Measurements from ENCODE around the gene SH3GLB2. TPM values are rescaled to one million over a fixed set of nuclear protein-coding genes. Genes with fewer than 3 reads are reported as not detected.
A peak's percentile ranks its signal among the peaks of the same experiment; 100 is the strongest.

Gene SH3GLB2
- total and polyA plus RNA-seq, 4 donors = 5.0 to 26.9 (median 18.3) TPM

DNA sequence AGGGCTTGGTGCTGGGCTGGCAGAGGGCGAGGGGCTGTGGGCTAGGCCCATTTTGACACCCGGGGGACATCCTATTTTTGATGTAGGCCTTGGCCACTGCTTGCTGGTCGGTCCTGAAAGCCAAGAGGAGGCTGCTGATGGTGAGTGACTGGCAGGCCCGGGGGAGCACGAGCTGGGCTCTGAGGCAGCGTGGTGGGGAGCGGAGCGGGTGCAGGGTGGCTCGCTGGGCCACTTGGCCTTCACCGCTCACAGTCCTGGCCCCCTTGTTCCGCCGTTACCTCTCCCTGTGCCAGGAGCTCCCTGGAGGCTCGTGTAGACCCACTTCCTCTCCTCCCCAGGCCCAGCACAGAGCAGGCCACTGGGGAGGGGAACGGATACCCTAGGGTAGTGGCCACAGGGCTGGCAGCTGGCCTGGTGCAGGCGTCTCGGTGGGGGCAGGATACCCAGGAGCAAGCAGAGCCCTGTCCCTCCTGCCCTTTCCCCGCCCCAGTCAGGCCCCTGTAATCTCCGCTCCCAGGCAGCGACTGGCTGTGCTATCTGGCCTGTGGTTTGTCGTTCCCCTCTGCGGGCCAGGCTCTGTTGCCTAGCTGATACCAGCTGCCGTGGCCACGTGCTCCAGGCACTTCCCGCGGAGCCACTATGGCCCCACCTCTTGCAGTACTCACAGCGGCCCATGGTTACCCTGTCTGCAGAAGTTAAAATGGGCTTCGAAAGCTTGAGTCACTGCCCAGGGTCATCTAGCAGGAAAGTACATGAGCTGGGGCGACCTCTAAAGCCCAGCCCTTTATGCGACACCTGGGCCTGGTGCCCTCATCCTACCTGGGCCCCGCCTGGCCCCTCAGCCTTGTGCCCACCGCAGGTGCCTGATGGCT is 41.1 kb upstream of the SH3GLB2 start:
- 49% methylated on average over 31 of the region's 31 CpGs for WGBS
- peaks cover 22 to 53% (median 37%) of the 10 kb centered on the region in 4 donors for H3K4me1 ChIP-seq (ENCODE audit: control insufficient read depth in 4 of 4, insufficient read depth in 4 of 4, low read length in 3 of 4)
- H3K36me3 ChIP-seq (ENCODE audit: control insufficient read depth in 4 of 4, insufficient read depth in 3 of 4, low read depth in 1 of 4, low read length in 3 of 4) = peaks cover 0 to 6% (median 0%) of the 10 kb centered on the region in 4 donors
- H3K9me3 ChIP-seq (ENCODE audit: control insufficient read depth in 4 of 4, low read length in 3 of 4) = no peaks in the 10 kb centered on the region
- peak overlapping the region; percentile 1 to 33 for H3K9ac ChIP-seq (ENCODE audit: low read depth in 1 of 2, low read length in 2 of 2)
- no peak overlapping the region for H3K4me3 ChIP-seq (ENCODE audit: low read depth in 1 of 3, low read length in 3 of 3)
- no peaks in the 10 kb centered on the region for H3K27me3 ChIP-seq (ENCODE audit: control insufficient read depth in 4 of 4, insufficient read depth in 4 of 4, low read length in 3 of 4)
- DNase-seq (ENCODE audit: low spot score) = peak; percentile 88
- H3K27ac ChIP-seq (ENCODE audit: low read depth in 1 of 2, low read length in 2 of 2) = peak overlapping the region; percentile 88 to 90
- TF ChIP-seq FOXA1 (IDR thresholded peaks at IDR 0.05) = no peak
- TF ChIP-seq HNF4G (IDR thresholded peaks at IDR 0.05) = no peak
- peak in 1 of 2 donors; percentile 24 for TF ChIP-seq GABPA (IDR thresholded peaks at IDR 0.05 in 1 of 2, conservative IDR thresholded peaks at IDR 0.05 in 1 of 2)
- no peak for TF ChIP-seq FOXA2 (IDR thresholded peaks at IDR 0.05)
- peak; percentile 59 for TF ChIP-seq YY1 (IDR thresholded peaks at IDR 0.05)
- TF ChIP-seq, protein P1, sequence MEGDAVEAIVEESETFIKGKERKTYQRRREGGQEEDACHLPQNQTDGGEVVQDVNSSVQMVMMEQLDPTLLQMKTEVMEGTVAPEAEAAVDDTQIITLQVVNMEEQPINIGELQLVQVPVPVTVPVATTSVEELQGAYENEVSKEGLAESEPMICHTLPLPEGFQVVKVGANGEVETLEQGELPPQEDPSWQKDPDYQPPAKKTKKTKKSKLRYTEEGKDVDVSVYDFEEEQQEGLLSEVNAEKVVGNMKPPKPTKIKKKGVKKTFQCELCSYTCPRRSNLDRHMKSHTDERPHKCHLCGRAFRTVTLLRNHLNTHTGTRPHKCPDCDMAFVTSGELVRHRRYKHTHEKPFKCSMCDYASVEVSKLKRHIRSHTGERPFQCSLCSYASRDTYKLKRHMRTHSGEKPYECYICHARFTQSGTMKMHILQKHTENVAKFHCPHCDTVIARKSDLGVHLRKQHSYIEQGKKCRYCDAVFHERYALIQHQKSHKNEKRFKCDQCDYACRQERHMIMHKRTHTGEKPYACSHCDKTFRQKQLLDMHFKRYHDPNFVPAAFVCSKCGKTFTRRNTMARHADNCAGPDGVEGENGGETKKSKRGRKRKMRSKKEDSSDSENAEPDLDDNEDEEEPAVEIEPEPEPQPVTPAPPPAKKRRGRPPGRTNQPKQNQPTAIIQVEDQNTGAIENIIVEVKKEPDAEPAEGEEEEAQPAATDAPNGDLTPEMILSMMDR (IDR thresholded peaks at IDR 0.05; ENCODE audit: low read depth, low read length, missing input control) = peak; percentile 1
- TF ChIP-seq, protein P2, sequence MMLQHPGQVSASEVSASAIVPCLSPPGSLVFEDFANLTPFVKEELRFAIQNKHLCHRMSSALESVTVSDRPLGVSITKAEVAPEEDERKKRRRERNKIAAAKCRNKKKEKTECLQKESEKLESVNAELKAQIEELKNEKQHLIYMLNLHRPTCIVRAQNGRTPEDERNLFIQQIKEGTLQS (IDR thresholded peaks at IDR 0.05) = no peak
- TF ChIP-seq RXRA (IDR thresholded peaks at IDR 0.05) = no peak
- TF ChIP-seq RAD21 (IDR thresholded peaks at IDR 0.05) = peak in 1 of 2 donors; percentile 35
- TF ChIP-seq, protein P3, sequence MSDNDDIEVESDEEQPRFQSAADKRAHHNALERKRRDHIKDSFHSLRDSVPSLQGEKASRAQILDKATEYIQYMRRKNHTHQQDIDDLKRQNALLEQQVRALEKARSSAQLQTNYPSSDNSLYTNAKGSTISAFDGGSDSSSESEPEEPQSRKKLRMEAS (IDR thresholded peaks at IDR 0.05) = peak; percentile 92
- no peak for TF ChIP-seq HNF4A (conservative IDR thresholded peaks at IDR 0.05)
- TF ChIP-seq EGR1 (IDR thresholded peaks at IDR 0.05; ENCODE audit: low read depth in 2 of 2) = no peak
- TF ChIP-seq REST (IDR thresholded peaks at IDR 0.05) = peak; percentile 68
- no peak for TF ChIP-seq SP1 (IDR thresholded peaks at IDR 0.05)
- TF ChIP-seq JUND (IDR thresholded peaks at IDR 0.05) = no peak
- TF ChIP-seq TAF1 (conservative IDR thresholded peaks at IDR 0.05) = peak; percentile 31
- no peak for TF ChIP-seq ZBTB33 (IDR thresholded peaks at IDR 0.05)

All from liver (tissue), 9 donors.